Fibroblast of lung (primary cell): Measurements from ENCODE around the gene COL28A1. TPM values are rescaled to one million over a fixed set of nuclear protein-coding genes. Genes with fewer than 3 reads are reported as not detected.

Experiments used
- DNase-seq, 2 donors: peaks; one replicate each; pipeline versions ENCODE4 v3.0.0 to v3.0.0-alpha.2; 2010; ENCODE audit warnings: low read depth in 2 of 2
- H2AFZ ChIP-seq: 2 replicates; pipeline ENCODE4 v1.5.1; 2012; ENCODE audit warnings: low read length, control low read depth, inconsistent platforms
- H3K27ac ChIP-seq: 2 replicates; pipeline ENCODE4 v1.5.1; 2011; ENCODE audit warnings: low read length, control low read depth; ENCODE audit not compliant: insufficient read depth
- H3K27me3 ChIP-seq: 2 replicates; pipeline ENCODE4 v1.5.1; 2011; ENCODE audit warnings: mild to moderate bottlenecking, low read length; ENCODE audit not compliant: control insufficient read depth, insufficient read depth
- H3K36me3 ChIP-seq: 2 replicates; pipeline ENCODE4 v1.5.1; 2011; ENCODE audit warnings: low read length; ENCODE audit not compliant: control insufficient read depth, insufficient read depth
- H3K4me1 ChIP-seq: 2 replicates; pipeline ENCODE4 v1.5.1; 2011; ENCODE audit warnings: low read length; ENCODE audit not compliant: control insufficient read depth, insufficient read depth; ENCODE audit errors: extremely low read depth
- H3K4me2 ChIP-seq: 2 replicates; pipeline ENCODE4 v1.5.1; 2011; ENCODE audit warnings: low read length, control low read depth; ENCODE audit not compliant: insufficient read depth; ENCODE audit errors: extremely low read depth
- H3K4me3 ChIP-seq, 4 experiments: fragments of 200-600 bp in 1 of 4; sonication (generic) in 1 of 4; replicated peaks in 1 of 4; 2 replicates each; pipeline ENCODE4 v1.5.1; 2011 to 2016; ENCODE audit warnings: low read length in 4 of 4, low read depth in 3 of 4, mild to moderate bottlenecking in 3 of 4, control low read depth in 2 of 4, inconsistent platforms in 1 of 4, mixed read lengths in 1 of 4; ENCODE audit not compliant: insufficient read depth in 1 of 4; ENCODE audit errors: control extremely low read depth in 1 of 4
- H3K79me2 ChIP-seq: 2 replicates; pipeline ENCODE4 v1.5.1; 2012; ENCODE audit warnings: mild to moderate bottlenecking, low read length, inconsistent platforms; ENCODE audit not compliant: control insufficient read depth, insufficient read depth
- H3K9ac ChIP-seq: 2 replicates; pipeline ENCODE4 v1.5.1; 2011; ENCODE audit warnings: mild to moderate bottlenecking, low read length, control low read depth; ENCODE audit not compliant: insufficient read depth
- H3K9me3 ChIP-seq: 2 replicates; pipeline ENCODE4 v1.5.1; 2012; ENCODE audit warnings: low read depth, low read length; ENCODE audit not compliant: control insufficient read depth, insufficient read depth
- H4K20me1 ChIP-seq: 2 replicates; pipeline ENCODE4 v1.5.1; 2011; ENCODE audit warnings: low read length; ENCODE audit not compliant: control insufficient read depth, insufficient read depth; ENCODE audit errors: extremely low read depth
- CTCF ChIP-seq, 2 donors: IDR thresholded peaks in 1 of 2; conservative IDR thresholded peaks in 1 of 2; 1 replicate in 1 of 2; 2 replicates in 1 of 2; pipeline ENCODE4 v1.5.1; 2011 to 2012; ENCODE audit warnings: low read length in 2 of 2, control low read depth in 1 of 2, inconsistent platforms in 1 of 2, low read depth in 1 of 2, mild to moderate bottlenecking in 1 of 2
- EZH2 ChIP-seq: IDR thresholded peaks from 2 replicates; pipeline ENCODE4 v1.5.1; 2012; ENCODE audit warnings: low read length, control low read depth, mild to moderate bottlenecking; ENCODE audit errors: missing control alignments
- polyA plus RNA-seq, 2 donors: library from polyadenylated mRNA; depleted of rRNA in 1 of 2; stranded (reverse) in 1 of 2; unstranded in 1 of 2; fragments of >200 nt; gene quantifications; 2 replicates each; pipeline ENCODE4 v1.2.1, GENCODE V29; 2011 to 2012; ENCODE audit warnings: missing spikeins in 1 of 2
- total RNA-seq: library from RNA; depleted of rRNA; stranded (reverse); fragments of >200 nt; gene quantifications from 2 replicates; pipeline ENCODE4 v1.2.1, GENCODE V29; 2014

The COL28A1 gene
- total and polyA plus RNA-seq, 2 donors (not counting 1 experiment from before 2014, with no cell fraction given), result 0.01 to 0.17 TPM

GRCh38 chr7:7421826-7422225, 113.8 kb downstream of the COL28A1 start:
- Histone ChIP-seq H3K4me3 (no peak overlapping the region), H3K79me2 (no peaks in the 10 kb centered on the region), H3K9me3 (no peaks in the 10 kb centered on the region), H3K4me1 (no peaks in the 10 kb centered on the region), H2AFZ (no peak overlapping the region), H3K9ac (no peak overlapping the region), H4K20me1 (no peaks in the 10 kb centered on the region), H3K27ac (no peak overlapping the region), H3K4me2 (no peak overlapping the region), H3K27me3 (no peaks in the 10 kb centered on the region), H3K36me3 (no peaks in the 10 kb centered on the region)
- TF ChIP-seq EZH2, result no peak
- no peak for DNase-seq

- no peak overlapping the region for H3K4me2 ChIP-seq
- H3K27ac ChIP-seq, result no peak overlapping the region
- no peak for DNase-seq
- H3K4me1 ChIP-seq, result no peaks in the 10 kb centered on the region
- no peaks in the 10 kb centered on the region for H3K9me3 ChIP-seq
- TF ChIP-seq EZH2, result no peak
- no peak for TF ChIP-seq CTCF (conservative IDR thresholded peaks at IDR 0.05 in 1 of 2, IDR thresholded peaks at IDR 0.05 in 1 of 2; ENCODE audit: low read depth in 1 of 2, low read length in 2 of 2)
- no peaks in the 10 kb centered on the region for H4K20me1 ChIP-seq
- no peaks in the 10 kb centered on the region for H3K27me3 ChIP-seq
- no peak overlapping the region for H2AFZ ChIP-seq
- H3K36me3 ChIP-seq, result no peaks in the 10 kb centered on the region
- no peaks in the 10 kb centered on the region for H3K79me2 ChIP-seq
- no peak overlapping the region for H3K4me3 ChIP-seq
- no peak overlapping the region for H3K9ac ChIP-seq
These were observed 116.7 kb downstream of the COL28A1 start for GRCh38 chr7:7418997-7419396.

DNA sequence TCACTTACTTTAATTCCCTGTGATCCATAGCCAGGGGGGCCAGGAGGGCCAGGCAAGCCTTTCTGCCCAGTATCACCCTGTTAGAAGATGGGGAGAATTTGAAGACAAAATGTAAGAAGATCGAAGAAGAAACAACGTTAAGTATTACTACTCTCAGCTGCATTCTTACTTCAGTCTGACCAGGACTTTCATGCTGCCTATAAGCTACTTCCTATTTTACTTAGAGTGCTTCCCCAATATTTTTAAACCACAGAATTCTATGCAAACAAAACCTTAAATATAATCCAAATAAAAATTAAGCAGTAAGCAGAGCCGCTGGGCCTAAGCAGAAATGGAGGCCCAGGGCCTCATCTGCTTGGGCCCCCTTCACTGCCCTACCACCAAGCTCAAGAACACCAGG, 117.8 kb downstream of the COL28A1 start:
- H3K27ac ChIP-seq, result no peak overlapping the region
- H3K27me3 ChIP-seq, result no peaks in the 10 kb centered on the region
- H3K4me3 ChIP-seq, result no peak overlapping the region
- DNase-seq, result no peak
- no peak overlapping the region for H3K9ac ChIP-seq
- no peaks in the 10 kb centered on the region for H4K20me1 ChIP-seq
- no peak for TF ChIP-seq CTCF (conservative IDR thresholded peaks at IDR 0.05 in 1 of 2, IDR thresholded peaks at IDR 0.05 in 1 of 2; ENCODE audit: low read depth in 1 of 2, low read length in 2 of 2)
- TF ChIP-seq EZH2, result no peak
- no peaks in the 10 kb centered on the region for H3K9me3 ChIP-seq
- no peak overlapping the region for H2AFZ ChIP-seq
- no peaks in the 10 kb centered on the region for H3K4me1 ChIP-seq
- no peaks in the 10 kb centered on the region for H3K79me2 ChIP-seq
- H3K4me2 ChIP-seq, result no peak overlapping the region
- H3K36me3 ChIP-seq, result no peaks in the 10 kb centered on the region
